Measurements from ENCODE around the gene SH3D21.

SH3D21 gene

DNA sequence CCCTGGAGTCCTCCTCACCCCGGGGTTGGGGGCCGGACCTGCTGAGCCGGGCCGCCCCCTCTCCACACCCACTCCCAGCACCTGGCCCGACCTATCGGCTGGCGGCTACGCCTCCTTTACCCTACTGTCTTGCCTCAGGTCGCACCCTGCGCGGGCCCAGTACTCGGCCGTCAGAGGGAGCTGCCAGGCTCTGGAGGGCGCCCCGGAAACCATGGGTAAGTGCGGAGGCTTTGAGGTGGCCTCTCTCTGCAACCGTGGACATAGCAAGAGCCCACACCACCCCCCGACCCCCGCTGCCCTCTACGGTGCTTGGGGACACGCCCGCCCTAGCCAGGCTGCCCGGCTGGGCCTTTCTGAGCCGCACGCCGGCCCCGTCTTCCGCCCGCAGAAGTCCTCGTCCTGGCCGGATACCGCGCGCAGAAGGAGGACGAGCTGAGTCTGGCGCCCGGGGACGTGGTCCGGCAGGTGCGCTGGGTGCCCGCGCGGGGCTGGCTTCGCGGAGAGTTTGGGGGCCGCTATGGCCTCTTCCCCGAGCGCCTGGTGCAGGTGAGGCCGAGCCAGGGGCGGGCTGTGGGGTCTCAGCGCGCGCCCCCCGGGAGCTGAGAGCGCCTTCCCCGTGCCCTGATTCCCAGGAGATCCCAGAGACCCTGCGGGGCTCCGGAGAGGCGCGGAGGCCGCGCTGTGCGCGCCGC, at the start of gene SH3D21:
Gene SH3D21 (plus strand): TSS at position 159 of the 692 bp plus-strand sequence. CDS start 53 bp downstream, at position 212.
- DNase-seq, result peak; percentile 36 to 37

DNA sequence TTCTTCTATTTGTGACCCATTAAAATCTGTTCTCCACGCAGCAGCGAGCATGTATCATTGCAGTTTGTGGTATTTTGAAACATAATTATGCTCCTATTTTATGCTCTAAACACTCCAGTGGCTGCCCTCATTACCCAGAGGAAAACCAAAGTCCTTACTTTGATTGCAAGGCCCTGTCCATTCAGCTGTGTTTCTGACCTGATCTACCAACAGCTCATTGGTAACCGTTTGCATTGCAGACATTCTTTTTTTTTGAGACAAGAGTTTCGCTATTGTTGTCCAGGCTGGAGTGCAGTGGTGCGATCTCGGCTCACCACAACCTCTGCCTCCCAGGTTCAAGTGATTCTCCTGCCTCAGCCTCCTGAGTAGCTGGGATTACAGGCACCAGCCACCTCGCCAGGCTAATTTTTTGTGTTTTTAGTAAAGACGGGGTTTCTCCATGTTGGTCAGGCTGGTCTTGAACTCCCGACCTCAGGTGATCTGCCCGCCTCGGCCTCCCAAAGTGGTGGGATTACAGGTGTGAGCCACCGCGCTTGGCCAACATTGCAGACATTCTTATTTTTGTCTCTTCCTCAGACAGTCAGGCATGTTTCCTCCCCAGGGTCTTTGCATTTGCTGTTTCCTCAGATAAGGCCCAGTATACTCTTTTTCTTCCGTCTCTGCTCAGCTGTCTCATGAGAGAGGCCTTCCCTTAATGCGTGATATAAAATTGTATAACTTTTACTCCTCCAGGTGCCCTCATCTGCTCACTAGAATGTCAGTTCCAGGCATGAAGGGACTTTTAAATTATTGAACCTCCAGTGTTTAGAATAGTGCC, 49.4 kb upstream of the SH3D21 start:
- DNase-seq, result no peak

GRCh38 chr1:36257375-36257767, 48.8 kb upstream of the SH3D21 start:
- no peak for DNase-seq

DNA sequence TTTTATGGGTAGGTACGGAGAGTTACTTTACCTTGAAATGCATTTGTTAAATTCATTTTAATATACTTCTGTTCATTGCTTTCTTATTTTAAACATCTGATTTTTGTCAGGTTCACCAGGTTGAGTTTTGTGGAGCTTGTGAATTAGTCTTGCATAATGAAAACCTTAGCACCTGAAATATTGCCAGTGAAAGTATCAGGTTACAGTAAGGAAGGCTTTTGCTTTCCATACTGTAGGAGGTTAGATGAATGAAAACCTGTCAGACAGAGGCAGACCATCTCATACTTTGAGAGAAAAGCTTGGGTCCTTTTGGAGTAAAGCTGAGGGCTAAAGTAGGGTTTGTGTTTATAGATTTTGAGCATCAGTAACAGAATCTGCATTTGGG, 47.2 kb upstream of the SH3D21 start:
- DNase-seq, result no peak

- no peak for DNase-seq
These were observed 37.2 kb upstream of the SH3D21 start for GRCh38 chr1:36268981-36269380.

- no peak for DNase-seq
These were observed 36.7 kb upstream of the SH3D21 start for GRCh38 chr1:36269408-36269838.

- no peak for DNase-seq
These were observed 33.1 kb upstream of the SH3D21 start for GRCh38 chr1:36273024-36273423.

GRCh38 chr1:36274201-36274600, 32.0 kb upstream of the SH3D21 start:
- DNase-seq, result no peak

DNA sequence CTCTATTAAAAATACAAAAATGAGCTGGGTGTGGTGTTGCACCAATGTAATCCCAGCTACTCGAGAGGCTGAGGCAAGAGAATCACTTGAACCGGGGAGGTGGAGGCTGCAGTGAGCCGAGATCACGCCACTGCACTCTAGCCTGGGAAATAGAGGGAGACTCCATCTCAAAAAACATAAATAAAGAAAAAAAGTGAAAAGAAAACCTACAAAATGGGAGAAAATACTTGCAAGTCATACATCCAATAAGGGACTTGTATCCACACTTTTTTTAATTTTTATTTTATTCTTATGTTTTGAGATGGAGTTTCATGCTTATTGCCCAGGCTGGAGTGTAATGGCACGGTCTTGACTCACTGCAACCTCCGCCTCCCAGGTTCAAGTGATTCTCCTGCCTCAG, 29.5 kb upstream of the SH3D21 start:
- no peak for DNase-seq

- no peak for DNase-seq
These were observed 26.9 kb upstream of the SH3D21 start for GRCh38 chr1:36279110-36279788.

DNA sequence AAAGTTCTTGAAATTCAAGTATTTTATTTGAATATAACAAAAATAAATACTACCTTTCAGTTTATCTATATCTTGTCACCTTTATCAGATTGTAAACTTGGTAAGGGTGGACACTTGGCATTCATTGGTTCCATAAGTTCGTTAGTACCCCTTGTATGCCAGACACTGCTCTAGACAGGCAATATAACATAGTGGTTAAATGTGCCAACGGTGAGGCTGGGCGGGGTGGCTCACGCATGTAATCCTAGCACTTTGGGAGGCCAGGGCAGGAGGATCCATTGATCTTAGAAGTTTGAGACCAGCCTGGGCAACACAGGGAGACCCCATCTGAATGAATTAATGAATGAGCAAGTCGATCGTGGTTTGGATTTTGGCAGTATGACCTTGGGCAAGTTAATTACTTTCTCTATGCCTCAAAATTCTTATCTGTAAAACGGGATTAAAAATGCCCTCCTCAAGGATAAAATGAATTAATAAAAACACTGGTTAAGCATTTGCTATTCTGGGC, 26.3 kb upstream of the SH3D21 start:
- no peak for DNase-seq

GRCh38 chr1:36284061-36284460, 22.1 kb upstream of the SH3D21 start:
- DNase-seq, result no peak

- no peak for DNase-seq
These were observed 21.7 kb upstream of the SH3D21 start for GRCh38 chr1:36284517-36284916.

DNA sequence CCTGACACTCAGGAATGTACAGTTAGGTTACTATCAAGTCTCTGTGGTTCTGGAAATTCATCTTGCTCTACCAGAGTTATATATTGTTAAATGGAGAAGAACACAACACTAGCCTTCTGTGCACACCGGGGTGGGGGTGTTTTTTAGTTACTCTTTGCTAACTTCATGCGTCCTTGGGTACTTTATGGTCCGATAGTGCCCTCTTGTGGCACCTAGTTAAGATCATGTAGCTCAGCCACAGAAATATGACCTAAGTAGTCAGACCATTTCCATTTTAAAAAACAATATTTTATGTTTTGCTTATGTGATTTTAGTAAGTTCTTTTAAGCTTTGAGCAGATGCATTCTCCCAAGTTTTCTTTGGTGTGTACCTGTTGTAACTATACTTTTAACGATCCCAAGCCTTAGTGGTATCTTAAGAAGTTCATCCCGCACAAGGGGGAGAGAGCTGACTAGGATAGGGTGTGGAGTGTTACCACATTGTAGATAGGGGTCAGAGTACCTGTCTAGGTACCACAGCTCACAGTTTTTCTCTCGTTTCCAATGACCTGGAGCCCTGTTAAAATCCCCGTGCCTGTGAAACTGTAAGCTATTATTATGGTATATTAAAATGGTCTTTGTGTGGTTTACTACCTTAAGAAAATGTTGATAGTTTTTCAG, 20.6 kb upstream of the SH3D21 start:
- DNase-seq, result peak; percentile 82 to 88

GRCh38 chr1:36286802-36287201, 19.4 kb upstream of the SH3D21 start:
- DNase-seq, result no peak

DNA sequence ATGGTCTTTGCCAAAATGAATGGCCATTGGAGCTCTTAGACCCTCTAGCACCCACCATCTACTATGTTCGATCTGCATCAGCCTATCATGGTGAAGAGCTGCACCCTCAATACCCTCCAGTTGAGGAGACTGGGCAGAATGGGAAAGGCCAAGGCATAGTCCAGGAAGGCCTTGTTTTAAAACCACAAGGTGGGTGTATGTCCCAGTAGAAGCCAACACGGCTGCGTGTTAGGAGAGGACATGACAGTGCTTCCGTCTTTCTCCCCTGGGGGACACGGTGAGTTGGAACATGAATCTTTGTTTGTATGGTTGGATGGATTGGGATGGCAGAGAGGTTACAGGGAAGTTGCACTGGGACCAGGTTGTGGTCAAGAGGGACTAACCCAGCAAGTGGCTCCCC, 18.6 kb upstream of the SH3D21 start:
- DNase-seq, result no peak

- DNase-seq, result no peak
These were observed 10.8 kb upstream of the SH3D21 start for GRCh38 chr1:36295390-36295789.

DNA sequence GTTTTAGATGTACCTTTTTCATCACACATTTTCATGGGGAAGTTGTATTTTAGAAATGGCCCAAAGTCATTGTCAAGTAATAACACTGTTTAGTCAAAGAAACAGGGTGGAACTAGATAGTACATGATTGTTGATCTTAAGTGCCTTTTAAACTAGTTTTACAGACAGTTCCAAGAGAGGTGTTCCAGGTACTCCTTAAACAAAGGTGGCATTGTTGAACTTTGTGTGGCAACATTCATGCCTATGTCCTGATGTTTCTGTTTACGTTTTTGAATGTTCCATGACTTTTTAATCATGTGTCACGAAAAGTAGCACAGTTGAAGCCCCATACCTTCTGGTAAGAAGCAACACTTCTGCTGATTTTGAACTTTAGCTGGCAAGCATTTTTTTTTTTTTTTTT, 9.1 kb upstream of the SH3D21 start:
- no peak for DNase-seq

- DNase-seq, result no peak
These were observed 7.5 kb upstream of the SH3D21 start for GRCh38 chr1:36298640-36299039.

- DNase-seq, result no peak
These were observed 5.6 kb upstream of the SH3D21 start for GRCh38 chr1:36300526-36300925.

DNA sequence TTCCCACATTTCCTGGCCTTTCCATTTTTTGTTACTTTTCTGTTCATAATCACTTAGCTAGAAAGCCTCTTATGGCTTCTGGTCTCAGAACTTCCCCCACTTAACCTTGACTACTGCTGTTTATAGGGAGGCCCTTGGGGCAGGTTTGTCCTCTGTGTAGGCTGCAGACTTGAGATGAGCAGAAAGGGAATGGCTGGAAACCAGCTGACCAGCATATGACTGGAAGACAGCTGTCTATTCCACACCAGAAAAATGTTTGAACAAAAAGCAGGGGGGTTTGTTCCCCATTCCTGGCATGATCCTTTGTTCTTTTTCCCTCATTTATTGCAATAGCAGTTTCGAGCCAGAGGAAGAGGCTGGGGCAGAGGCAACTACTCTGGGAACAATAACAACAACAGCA, 4.9 kb upstream of the SH3D21 start:
- DNase-seq, result no peak

DNA sequence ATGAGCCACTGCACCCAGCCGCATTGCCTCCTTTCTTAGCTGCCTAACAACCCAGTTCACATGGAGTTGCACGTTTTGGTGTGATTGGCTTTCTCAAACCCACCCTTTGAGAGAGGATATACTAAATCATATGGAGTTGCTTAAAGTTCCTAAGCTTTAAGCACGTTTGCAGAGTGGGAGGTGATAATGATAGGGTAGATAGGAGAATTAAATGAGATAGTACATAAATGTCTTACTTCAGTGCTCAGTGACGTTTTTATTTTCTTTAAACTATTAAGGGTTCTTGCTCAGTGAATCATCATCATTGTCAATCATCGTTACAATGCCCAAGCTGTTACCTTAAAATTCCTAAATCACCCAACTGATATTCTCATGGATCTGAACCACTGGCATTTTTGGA, 2.9 kb upstream of the SH3D21 start:
- DNase-seq, result no peak
